ENCODE results near the gene IFITM2.

DNA sequence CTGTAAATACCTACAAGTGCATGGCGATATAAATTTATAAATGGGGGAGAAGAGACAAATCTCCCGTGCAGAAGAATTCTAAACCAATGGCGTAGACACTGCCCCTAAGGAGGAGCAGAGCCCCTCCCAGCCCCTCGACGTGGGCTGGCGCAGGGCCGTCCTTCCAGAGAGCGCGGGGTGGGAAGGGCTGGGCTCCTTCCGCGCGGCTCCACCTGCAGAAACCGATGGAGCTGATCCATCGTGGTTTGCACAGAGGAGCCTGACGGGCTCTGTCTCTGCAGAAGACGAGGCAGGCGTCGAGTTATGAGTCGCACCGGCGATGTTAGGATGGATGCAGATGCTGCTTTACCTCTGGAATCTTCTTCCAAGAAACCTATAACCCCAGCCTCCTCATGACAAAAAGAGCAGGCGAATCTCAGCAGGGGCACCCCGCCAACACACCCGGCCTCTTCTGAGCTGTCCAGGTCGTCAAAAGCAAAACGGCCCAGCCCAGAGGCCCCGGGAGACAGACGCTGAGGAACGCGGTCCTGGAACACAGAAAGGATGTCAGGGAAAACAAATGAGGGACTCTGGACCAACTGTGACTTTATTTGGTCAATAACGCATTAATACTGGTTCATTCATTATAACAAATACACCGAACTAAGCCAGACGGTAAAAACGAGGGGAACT, 50.6 kb downstream of the IFITM2 start:
- TF ChIP-seq, protein P1, sequence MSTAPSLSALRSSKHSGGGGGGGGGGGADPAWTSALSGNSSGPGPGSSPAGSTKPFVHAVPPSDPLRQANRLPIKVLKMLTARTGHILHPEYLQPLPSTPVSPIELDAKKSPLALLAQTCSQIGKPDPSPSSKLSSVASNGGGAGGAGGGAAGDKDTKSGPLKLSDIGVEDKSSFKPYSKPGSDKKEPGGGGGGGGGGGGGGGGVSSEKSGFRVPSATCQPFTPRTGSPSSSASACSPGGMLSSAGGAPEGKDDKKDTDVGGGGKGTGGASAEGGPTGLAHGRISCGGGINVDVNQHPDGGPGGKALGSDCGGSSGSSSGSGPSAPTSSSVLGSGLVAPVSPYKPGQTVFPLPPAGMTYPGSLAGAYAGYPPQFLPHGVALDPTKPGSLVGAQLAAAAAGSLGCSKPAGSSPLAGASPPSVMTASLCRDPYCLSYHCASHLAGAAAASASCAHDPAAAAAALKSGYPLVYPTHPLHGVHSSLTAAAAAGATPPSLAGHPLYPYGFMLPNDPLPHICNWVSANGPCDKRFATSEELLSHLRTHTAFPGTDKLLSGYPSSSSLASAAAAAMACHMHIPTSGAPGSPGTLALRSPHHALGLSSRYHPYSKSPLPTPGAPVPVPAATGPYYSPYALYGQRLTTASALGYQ (CRISPR knock-in tag; IDR thresholded peaks at IDR 0.05), result no peak
- TF ChIP-seq ELF4 (CRISPR knock-in tag; IDR thresholded peaks at IDR 0.05; ENCODE audit: borderline replicate concordance) (no peak), ZNF777 (CRISPR knock-in tag; IDR thresholded peaks at IDR 0.05) (no peak), EZH2 (conservative IDR thresholded peaks at IDR 0.05; ENCODE audit: low read depth, low read length) (no peak), MAFK (conservative IDR thresholded peaks at IDR 0.05 in 1 of 2, IDR thresholded peaks at IDR 0.05 in 1 of 2; ENCODE audit: low read length in 2 of 2) (no peak), FOXA1 (IDR thresholded peaks at IDR 0.05) (no peak), FOXA1 (CRISPR knock-in tag; IDR thresholded peaks at IDR 0.05) (no peak), ATM (IDR thresholded peaks at IDR 0.05; ENCODE audit: borderline replicate concordance) (no peak), POLR2A (IDR thresholded peaks at IDR 0.05; ENCODE audit: insufficient read depth in 1 of 2, low read depth in 2 of 2, low read length in 2 of 2) (no peak)
- TF ChIP-seq, protein P2, sequence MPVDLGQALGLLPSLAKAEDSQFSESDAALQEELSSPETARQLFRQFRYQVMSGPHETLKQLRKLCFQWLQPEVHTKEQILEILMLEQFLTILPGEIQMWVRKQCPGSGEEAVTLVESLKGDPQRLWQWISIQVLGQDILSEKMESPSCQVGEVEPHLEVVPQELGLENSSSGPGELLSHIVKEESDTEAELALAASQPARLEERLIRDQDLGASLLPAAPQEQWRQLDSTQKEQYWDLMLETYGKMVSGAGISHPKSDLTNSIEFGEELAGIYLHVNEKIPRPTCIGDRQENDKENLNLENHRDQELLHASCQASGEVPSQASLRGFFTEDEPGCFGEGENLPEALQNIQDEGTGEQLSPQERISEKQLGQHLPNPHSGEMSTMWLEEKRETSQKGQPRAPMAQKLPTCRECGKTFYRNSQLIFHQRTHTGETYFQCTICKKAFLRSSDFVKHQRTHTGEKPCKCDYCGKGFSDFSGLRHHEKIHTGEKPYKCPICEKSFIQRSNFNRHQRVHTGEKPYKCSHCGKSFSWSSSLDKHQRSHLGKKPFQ (CRISPR knock-in tag; IDR thresholded peaks at IDR 0.05; ENCODE audit: insufficient replicate concordance), result no peak
- TF ChIP-seq, protein P3, sequence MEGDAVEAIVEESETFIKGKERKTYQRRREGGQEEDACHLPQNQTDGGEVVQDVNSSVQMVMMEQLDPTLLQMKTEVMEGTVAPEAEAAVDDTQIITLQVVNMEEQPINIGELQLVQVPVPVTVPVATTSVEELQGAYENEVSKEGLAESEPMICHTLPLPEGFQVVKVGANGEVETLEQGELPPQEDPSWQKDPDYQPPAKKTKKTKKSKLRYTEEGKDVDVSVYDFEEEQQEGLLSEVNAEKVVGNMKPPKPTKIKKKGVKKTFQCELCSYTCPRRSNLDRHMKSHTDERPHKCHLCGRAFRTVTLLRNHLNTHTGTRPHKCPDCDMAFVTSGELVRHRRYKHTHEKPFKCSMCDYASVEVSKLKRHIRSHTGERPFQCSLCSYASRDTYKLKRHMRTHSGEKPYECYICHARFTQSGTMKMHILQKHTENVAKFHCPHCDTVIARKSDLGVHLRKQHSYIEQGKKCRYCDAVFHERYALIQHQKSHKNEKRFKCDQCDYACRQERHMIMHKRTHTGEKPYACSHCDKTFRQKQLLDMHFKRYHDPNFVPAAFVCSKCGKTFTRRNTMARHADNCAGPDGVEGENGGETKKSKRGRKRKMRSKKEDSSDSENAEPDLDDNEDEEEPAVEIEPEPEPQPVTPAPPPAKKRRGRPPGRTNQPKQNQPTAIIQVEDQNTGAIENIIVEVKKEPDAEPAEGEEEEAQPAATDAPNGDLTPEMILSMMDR (CRISPR knock-in tag; IDR thresholded peaks at IDR 0.05), result no peak
- TF ChIP-seq, protein P4, sequence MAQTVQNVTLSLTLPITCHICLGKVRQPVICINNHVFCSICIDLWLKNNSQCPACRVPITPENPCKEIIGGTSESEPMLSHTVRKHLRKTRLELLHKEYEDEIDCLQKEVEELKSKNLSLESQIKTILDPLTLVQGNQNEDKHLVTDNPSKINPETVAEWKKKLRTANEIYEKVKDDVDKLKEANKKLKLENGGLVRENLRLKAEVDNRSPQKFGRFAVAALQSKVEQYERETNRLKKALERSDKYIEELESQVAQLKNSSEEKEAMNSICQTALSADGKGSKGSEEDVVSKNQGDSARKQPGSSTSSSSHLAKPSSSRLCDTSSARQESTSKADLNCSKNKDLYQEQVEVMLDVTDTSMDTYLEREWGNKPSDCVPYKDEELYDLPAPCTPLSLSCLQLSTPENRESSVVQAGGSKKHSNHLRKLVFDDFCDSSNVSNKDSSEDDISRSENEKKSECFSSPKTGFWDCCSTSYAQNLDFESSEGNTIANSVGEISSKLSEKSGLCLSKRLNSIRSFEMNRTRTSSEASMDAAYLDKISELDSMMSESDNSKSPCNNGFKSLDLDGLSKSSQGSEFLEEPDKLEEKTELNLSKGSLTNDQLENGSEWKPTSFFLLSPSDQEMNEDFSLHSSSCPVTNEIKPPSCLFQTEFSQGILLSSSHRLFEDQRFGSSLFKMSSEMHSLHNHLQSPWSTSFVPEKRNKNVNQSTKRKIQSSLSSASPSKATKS (CRISPR knock-in tag; IDR thresholded peaks at IDR 0.05), result no peak

Measured in HepG2 (cell line).